ENCODE results near the gene ADM. TPM values are rescaled to one million over a fixed set of nuclear protein-coding genes. Genes with fewer than 3 reads are reported as not detected.
A peak's percentile ranks its signal among the peaks of the same experiment; 100 is the strongest.

ADM gene
- total and polyA plus RNA-seq, 12 donors, result 5.1 to 63.7 (median 10.8) TPM

DNA sequence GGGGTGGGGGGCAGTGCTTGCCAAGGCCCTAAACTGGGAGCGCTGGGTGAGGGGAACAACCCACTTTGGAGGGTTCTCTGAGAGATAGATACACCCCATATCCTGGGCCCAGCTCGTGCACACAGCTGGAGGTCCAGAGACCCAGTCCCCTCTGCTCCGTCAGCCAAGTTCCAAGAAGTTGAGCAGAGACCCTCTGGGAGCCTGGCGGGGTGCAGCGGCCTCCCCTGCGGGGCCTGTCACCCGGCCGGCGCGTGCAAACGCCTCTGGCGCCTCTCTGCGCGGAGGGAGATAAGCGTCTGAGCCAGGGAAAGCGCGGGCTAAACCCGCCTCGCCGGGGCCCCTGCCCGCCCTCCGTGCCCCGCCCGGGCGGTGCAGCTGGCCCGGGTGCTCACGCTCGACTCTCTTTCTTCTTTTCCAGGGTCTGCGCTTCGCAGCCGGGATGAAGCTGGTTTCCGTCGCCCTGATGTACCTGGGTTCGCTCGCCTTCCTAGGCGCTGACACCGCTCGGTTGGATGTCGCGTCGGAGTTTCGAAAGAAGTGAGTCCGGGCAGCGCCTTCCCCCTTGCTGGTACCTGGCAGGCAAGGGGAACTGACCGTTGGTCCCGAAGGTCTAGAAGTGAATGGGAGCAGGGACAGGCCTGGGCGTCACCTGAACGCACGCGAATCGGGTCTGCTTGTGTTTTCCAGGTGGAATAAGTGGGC lies 540 bp downstream of the ADM start:
- H3K4me1 ChIP-seq, result peaks cover 15 to 77% (median 62%) of the 10 kb centered on the region in 9 donors
- TF ChIP-seq, protein P1, sequence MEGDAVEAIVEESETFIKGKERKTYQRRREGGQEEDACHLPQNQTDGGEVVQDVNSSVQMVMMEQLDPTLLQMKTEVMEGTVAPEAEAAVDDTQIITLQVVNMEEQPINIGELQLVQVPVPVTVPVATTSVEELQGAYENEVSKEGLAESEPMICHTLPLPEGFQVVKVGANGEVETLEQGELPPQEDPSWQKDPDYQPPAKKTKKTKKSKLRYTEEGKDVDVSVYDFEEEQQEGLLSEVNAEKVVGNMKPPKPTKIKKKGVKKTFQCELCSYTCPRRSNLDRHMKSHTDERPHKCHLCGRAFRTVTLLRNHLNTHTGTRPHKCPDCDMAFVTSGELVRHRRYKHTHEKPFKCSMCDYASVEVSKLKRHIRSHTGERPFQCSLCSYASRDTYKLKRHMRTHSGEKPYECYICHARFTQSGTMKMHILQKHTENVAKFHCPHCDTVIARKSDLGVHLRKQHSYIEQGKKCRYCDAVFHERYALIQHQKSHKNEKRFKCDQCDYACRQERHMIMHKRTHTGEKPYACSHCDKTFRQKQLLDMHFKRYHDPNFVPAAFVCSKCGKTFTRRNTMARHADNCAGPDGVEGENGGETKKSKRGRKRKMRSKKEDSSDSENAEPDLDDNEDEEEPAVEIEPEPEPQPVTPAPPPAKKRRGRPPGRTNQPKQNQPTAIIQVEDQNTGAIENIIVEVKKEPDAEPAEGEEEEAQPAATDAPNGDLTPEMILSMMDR (IDR thresholded peaks at IDR 0.05), result no peak
- peak overlapping the region in 9 of 10 donors; percentile 83 to 92 (median 86) for H3K27ac ChIP-seq
- intact Hi-C loops (cut with DNase I), result loop anchor here (2.0 to 10.0 kb wide), 19 partner anchors 59 to 691 kb away; no protein-coding TSS in a partner anchor
- H3K27me3 ChIP-seq, result peaks cover 0 to 16% (median 0%) of the 10 kb centered on the region in 7 donors
- DNase-seq (peak in 1 of 2 donors; percentile 52), ATAC-seq (peak in 4 of 8 donors; percentile 10 to 26 (median 18))
- peaks cover 0 to 14% (median 0%) of the 10 kb centered on the region in 9 donors for H3K36me3 ChIP-seq
- H3K9me3 ChIP-seq, result no peaks in the 10 kb centered on the region
- H3K4me3 ChIP-seq, result peak overlapping the region; percentile 59 to 89 (median 72)
- WGBS, 2 donors, result 1 to 2% methylated on average over 51 of the region's 51 CpGs

- WGBS, 2 donors, result 12 to 17% methylated on average over 65 of the region's 65 CpGs
- H3K9me3 ChIP-seq, result no peaks in the 10 kb centered on the region
- peak overlapping the region; percentile 59 to 89 (median 72) for H3K4me3 ChIP-seq
- H3K27ac ChIP-seq, result peak overlapping the region in 9 of 10 donors; percentile 83 to 92 (median 86)
- H3K4me1 ChIP-seq, result peaks cover 15 to 79% (median 62%) of the 10 kb centered on the region in 9 donors
- peak; percentile 21 to 41 for DNase-seq
- peaks cover 0 to 14% (median 0%) of the 10 kb centered on the region in 9 donors for H3K36me3 ChIP-seq
- TF ChIP-seq, protein P1 (IDR thresholded peaks at IDR 0.05), result no peak
- ATAC-seq, result no peak
- intact Hi-C loops (cut with DNase I), result loop anchor here (2.0 to 10.0 kb wide), 22 partner anchors 59 to 691 kb away; no protein-coding TSS in a partner anchor
- H3K27me3 ChIP-seq, result peaks cover 0 to 16% (median 0%) of the 10 kb centered on the region in 7 donors
Observed at GRCh38 chr11:10305964-10306918, 1.4 kb downstream of the ADM start.

DNA sequence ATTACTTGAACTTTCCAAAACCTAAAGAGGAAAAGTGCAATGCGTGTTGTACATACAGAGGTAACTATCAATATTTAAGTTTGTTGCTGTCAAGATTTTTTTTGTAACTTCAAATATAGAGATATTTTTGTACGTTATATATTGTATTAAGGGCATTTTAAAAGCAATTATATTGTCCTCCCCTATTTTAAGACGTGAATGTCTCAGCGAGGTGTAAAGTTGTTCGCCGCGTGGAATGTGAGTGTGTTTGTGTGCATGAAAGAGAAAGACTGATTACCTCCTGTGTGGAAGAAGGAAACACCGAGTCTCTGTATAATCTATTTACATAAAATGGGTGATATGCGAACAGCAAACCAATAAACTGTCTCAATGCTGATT lies 2.1 kb downstream of the ADM start:
- intact Hi-C loops (cut with DNase I), result loop anchor here (2.0 to 10.0 kb wide), 22 partner anchors 58 to 692 kb away; no protein-coding TSS in a partner anchor
- H3K36me3 ChIP-seq, result peaks cover 0 to 14% (median 0%) of the 10 kb centered on the region in 9 donors
- peak overlapping the region in 9 of 10 donors; percentile 64 to 92 (median 86) for H3K27ac ChIP-seq

More for the DNA sequence above, 2.1 kb downstream of the ADM start:
- peaks cover 0 to 16% (median 0%) of the 10 kb centered on the region in 7 donors for H3K27me3 ChIP-seq
- WGBS, 2 donors, result 39 to 58% methylated on average over 9 of the region's 9 CpGs
- TF ChIP-seq, protein P1 (IDR thresholded peaks at IDR 0.05), result no peak
- H3K4me1 ChIP-seq, result peaks cover 15 to 76% (median 60%) of the 10 kb centered on the region in 9 donors
- peak overlapping the region; percentile 59 to 89 (median 72) for H3K4me3 ChIP-seq
- DNase-seq, result no peak
- ATAC-seq, result no peak
- peaks cover 0 to 6% (median 0%) of the 10 kb centered on the region in 11 donors for H3K9me3 ChIP-seq

All from heart right ventricle (tissue), 16 donors.